OCI-LY1 (cell line): ENCODE results near the gene PEG3.

ENCODE experiments used
- EZH2 ChIP-seq: fragments of 200-600 bp; sonication (generic), shearing (Covaris generic); IDR thresholded peaks from 2 replicates; pipeline ENCODE4 v1.8.0; 2017; ENCODE audit warnings: borderline replicate concordance, mixed run types, mild to moderate bottlenecking, antibody characterized with exemption, low read length, moderate library complexity, mixed read lengths
- TF ChIP-seq, protein P1 (sequence below): fragments of 200-600 bp; sonication (generic), shearing (Covaris generic); IDR thresholded peaks from 2 replicates; pipeline ENCODE4 v1.5.1; 2017; ENCODE audit warnings: mild to moderate bottlenecking, antibody characterized with exemption, low read length, moderate library complexity, mixed read lengths

DNA sequence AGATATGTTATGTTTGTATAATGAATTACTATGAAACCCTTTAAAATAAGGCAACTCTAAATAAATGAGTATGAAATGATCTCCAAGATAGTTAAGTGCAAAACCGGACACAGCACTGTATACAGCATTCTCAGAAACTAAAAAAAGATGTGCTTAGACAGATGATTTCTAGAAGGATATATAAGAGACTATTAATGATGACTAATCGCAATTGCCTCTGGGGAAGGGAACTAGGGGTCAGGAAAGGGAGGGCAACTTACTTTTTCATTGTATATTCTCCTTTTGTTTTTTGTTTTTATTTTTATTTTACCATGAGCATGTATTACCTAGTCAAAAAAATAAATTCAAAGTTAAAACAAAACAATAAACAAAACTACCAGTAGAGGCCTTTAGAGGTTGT lies 12.8 kb downstream of the PEG3 start:
- TF ChIP-seq, protein P1, sequence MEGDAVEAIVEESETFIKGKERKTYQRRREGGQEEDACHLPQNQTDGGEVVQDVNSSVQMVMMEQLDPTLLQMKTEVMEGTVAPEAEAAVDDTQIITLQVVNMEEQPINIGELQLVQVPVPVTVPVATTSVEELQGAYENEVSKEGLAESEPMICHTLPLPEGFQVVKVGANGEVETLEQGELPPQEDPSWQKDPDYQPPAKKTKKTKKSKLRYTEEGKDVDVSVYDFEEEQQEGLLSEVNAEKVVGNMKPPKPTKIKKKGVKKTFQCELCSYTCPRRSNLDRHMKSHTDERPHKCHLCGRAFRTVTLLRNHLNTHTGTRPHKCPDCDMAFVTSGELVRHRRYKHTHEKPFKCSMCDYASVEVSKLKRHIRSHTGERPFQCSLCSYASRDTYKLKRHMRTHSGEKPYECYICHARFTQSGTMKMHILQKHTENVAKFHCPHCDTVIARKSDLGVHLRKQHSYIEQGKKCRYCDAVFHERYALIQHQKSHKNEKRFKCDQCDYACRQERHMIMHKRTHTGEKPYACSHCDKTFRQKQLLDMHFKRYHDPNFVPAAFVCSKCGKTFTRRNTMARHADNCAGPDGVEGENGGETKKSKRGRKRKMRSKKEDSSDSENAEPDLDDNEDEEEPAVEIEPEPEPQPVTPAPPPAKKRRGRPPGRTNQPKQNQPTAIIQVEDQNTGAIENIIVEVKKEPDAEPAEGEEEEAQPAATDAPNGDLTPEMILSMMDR = no peak
- no peak for TF ChIP-seq EZH2
